Body of pancreas (tissue), 4 donors: Measurements from ENCODE around the gene NCK1.

Experiments used
- CTCF ChIP-seq, 7 experiments: fragments of 450-650 bp in 4 of 7; fragments of 200-600 bp in 3 of 7; sonication (generic) in 3 of 7; IDR thresholded peaks; one replicate each; pipeline ENCODE4 v1.5.1; 2016 to 2019; ENCODE audit warnings: antibody characterized with exemption in 7 of 7
- POLR2A ChIP-seq, 3 donors: fragments of 450-650 bp; IDR thresholded peaks; one replicate each; pipeline ENCODE4 v1.6.1; 2016; ENCODE audit warnings: antibody characterized with exemption in 3 of 3, mild to moderate bottlenecking in 2 of 3

GRCh38 chr3:136882571-136882970, 20.6 kb downstream of the NCK1 start:
- TF ChIP-seq CTCF (IDR thresholded peaks at IDR 0.05) (no peak), POLR2A (IDR thresholded peaks at IDR 0.05) (no peak)
